ENCODE measurements around the gene ACSS2. TPM values are rescaled to one million over a fixed set of nuclear protein-coding genes. Genes with fewer than 3 reads are reported as not detected.
"Not testable (repeated sequence)": the region's sequence is repeated elsewhere in the genome, so short reads cannot be mapped to it uniquely, and the experiment has no call there.

ACSS2 gene
- total and polyA plus RNA-seq, 10 of the 15 experiments (the other 5 are each of a cell fraction or from before 2014, with no cell fraction given), result 2.8 to 37.2 (median 24.2) TPM

- WGBS (ENCODE audit: insufficient coverage, insufficient replicate concordance, low lambda C conversion rate, missing lambda C conversion rate), result 70% methylated on average over 7 of the region's 7 CpGs
- H3K27ac ChIP-seq (ENCODE audit: control insufficient read depth, insufficient read depth); H3K79me2 ChIP-seq (ENCODE audit: control insufficient read depth, insufficient read depth, low read length); intact Hi-C loops (cut with micrococcal nuclease; ENCODE audit: unreplicated experiment); H3K9ac ChIP-seq (ENCODE audit: control insufficient read depth, insufficient read depth, low read length); H3K4me3 ChIP-seq; ATAC-seq; H3K4me2 ChIP-seq (ENCODE audit: control insufficient read depth, insufficient read depth); H3K9me3 ChIP-seq (replicated peaks; ENCODE audit: control insufficient read depth, insufficient read depth, low read length); DNase-seq (ENCODE audit: low read depth, low spot score); H3K27me3 ChIP-seq (replicated peaks in 1 of 2; ENCODE audit: control insufficient read depth in 2 of 2, insufficient read depth in 2 of 2, low read length in 1 of 2); H2AFZ ChIP-seq (ENCODE audit: control insufficient read depth, low read depth, low read length); in situ Hi-C loops (cut with MboI); H4K20me1 ChIP-seq (ENCODE audit: control insufficient read depth, insufficient read depth); BruUV-seq (replicated peaks); H3K36me3 ChIP-seq (ENCODE audit: control insufficient read depth in 2 of 2, insufficient read depth in 2 of 2, low read length in 1 of 2); FAIRE-seq; H3K4me1 ChIP-seq (ENCODE audit: control insufficient read depth, insufficient read depth, low read length): not testable (repeated sequence)
- ChIA-PET CTCF (interaction anchor here (0.6 to 2.2 kb wide), 2 partner anchors 18 to 215 kb away, joined by 3 to 6 read pairs; no protein-coding TSS in a partner anchor), RAD21 (ENCODE audit: unreplicated experiment) (interaction anchor here (0.7 kb wide), 2 partner anchors 74 to 1127 kb away, joined by 3 to 6 read pairs; no protein-coding TSS in a partner anchor), SMC1A (ENCODE audit: uncharacterized antibody, unreplicated experiment) (interaction anchor here (0.7 to 1.5 kb wide), 3 partner anchors 37 to 207 kb away, joined by 3 to 6 read pairs (median 3); no protein-coding TSS in a partner anchor), POLR2A (interaction anchor here (0.7 to 1.2 kb wide), 4 partner anchors 17 to 230 kb away, joined by 3 to 13 read pairs (median 8); no protein-coding TSS in a partner anchor)
Measured at GRCh38 chr20:34880971-34881370, 4.6 kb downstream of the ACSS2 start.

- Histone ChIP-seq H2AFZ (ENCODE audit: control insufficient read depth, low read depth, low read length) (no peak overlapping the region), H3K9me3 (replicated peaks; ENCODE audit: control insufficient read depth, insufficient read depth, low read length) (no peaks in the 10 kb centered on the region), H3K27me3 (replicated peaks in 1 of 2; ENCODE audit: control insufficient read depth in 2 of 2, insufficient read depth in 2 of 2, low read length in 1 of 2) (no peaks in the 10 kb centered on the region; a peak in 1 of 4 replicates), H3K4me3 (no peak overlapping the region), H3K27ac (ENCODE audit: control insufficient read depth, insufficient read depth) (no peak overlapping the region), H3K9ac (ENCODE audit: control insufficient read depth, insufficient read depth, low read length) (no peak overlapping the region), H3K4me1 (ENCODE audit: control insufficient read depth, insufficient read depth, low read length) (peaks cover 10% of the 10 kb centered on the region; the same call in 1 of the 2 replicates), H4K20me1 (ENCODE audit: control insufficient read depth, insufficient read depth) (no peaks in the 10 kb centered on the region), H3K4me2 (ENCODE audit: control insufficient read depth, insufficient read depth) (no peak overlapping the region), H3K36me3 (ENCODE audit: control insufficient read depth in 2 of 2, insufficient read depth in 2 of 2, low read length in 1 of 2) (no peaks in the 10 kb centered on the region), H3K79me2 (ENCODE audit: control insufficient read depth, insufficient read depth, low read length) (no peaks in the 10 kb centered on the region)
- FAIRE-seq (no peak), ATAC-seq (no peak), DNase-seq (ENCODE audit: low read depth, low spot score) (no peak)
- intact Hi-C loops (cut with micrococcal nuclease; ENCODE audit: unreplicated experiment) (no loop called here), in situ Hi-C loops (cut with MboI) (no loop called here)
- ChIA-PET RAD21 (ENCODE audit: unreplicated experiment) (no interaction called here), SMC1A (ENCODE audit: uncharacterized antibody, unreplicated experiment) (interaction anchor here (0.9 kb wide), 1 partner anchor 22 kb away, joined by 3 read pairs; no protein-coding TSS in a partner anchor), CTCF (no interaction called here), POLR2A (interaction anchor here (1.2 kb wide), 1 partner anchor 19 kb away, joined by 3 read pairs; no protein-coding TSS in a partner anchor)
- no TSS peak for BruUV-seq (replicated peaks)
- 10% methylated on average over 2 of the region's 2 CpGs for WGBS (ENCODE audit: insufficient coverage, insufficient replicate concordance, low lambda C conversion rate, missing lambda C conversion rate)
- TF ChIP-seq ASH2L (IDR thresholded peaks at IDR 0.05; ENCODE audit: borderline replicate concordance, low read depth) (no peak), BCLAF1 (IDR thresholded peaks at IDR 0.05) (no peak), RBBP5 (conservative IDR thresholded peaks at IDR 0.05) (no peak), RAD21 (IDR thresholded peaks at IDR 0.05; ENCODE audit: insufficient read depth, low read depth, low read length) (no peak), HDAC2 (IDR thresholded peaks at IDR 0.05) (no peak), ZSCAN29 (IDR thresholded peaks at IDR 0.05) (no peak), HDAC6 (IDR thresholded peaks at IDR 0.05; ENCODE audit: unreplicated experiment) (no peak), ATF2 (IDR thresholded peaks at IDR 0.05; ENCODE audit: low read length) (no peak), NR2C2 (IDR thresholded peaks at IDR 0.05; ENCODE audit: borderline replicate concordance, control insufficient read depth, insufficient read length, low read depth) (no peak), BMI1 (IDR thresholded peaks at IDR 0.05; ENCODE audit: borderline replicate concordance) (no peak), ZBTB33 (IDR thresholded peaks at IDR 0.05) (no peak), FOXK2 (IDR thresholded peaks at IDR 0.05) (no peak)
Measured at GRCh38 chr20:34881689-34882088, 5.3 kb downstream of the ACSS2 start.

Data from GM12878 (cell line).